ENCODE results near the gene SKAP1.
"Not testable (repeated sequence)": the region's sequence is repeated elsewhere in the genome, so short reads cannot be mapped to it uniquely, and the experiment has no call there.

SKAP1 gene

GRCh38 chr17:48368352-48368908 is 61.6 kb downstream of the SKAP1 start:
- no peak for DNase-seq

- no peak for DNase-seq
Measured at GRCh38 chr17:48363161-48363560, 66.9 kb downstream of the SKAP1 start.

- not testable (repeated sequence) for DNase-seq
Measured at GRCh38 chr17:48360861-48361633, 69.0 kb downstream of the SKAP1 start.

- no peak for DNase-seq
Measured at GRCh38 chr17:48357779-48358602, 72.0 kb downstream of the SKAP1 start.

GRCh38 chr17:48356866-48357265 is 73.1 kb downstream of the SKAP1 start:
- DNase-seq: no peak

GRCh38 chr17:48352630-48353029 is 77.4 kb downstream of the SKAP1 start:
- no peak for DNase-seq

GRCh38 chr17:48351911-48352332 is 78.1 kb downstream of the SKAP1 start:
- peak in 1 of 2 donors; percentile 53 for DNase-seq

GRCh38 chr17:48348352-48348751 is 81.7 kb downstream of the SKAP1 start:
- DNase-seq: no peak

- no peak for DNase-seq
Measured at GRCh38 chr17:48347177-48347576, 82.8 kb downstream of the SKAP1 start.

GRCh38 chr17:48344251-48344650 is 85.8 kb downstream of the SKAP1 start:
- no peak for DNase-seq

GRCh38 chr17:48340916-48341315 is 89.1 kb downstream of the SKAP1 start:
- no peak for DNase-seq

- DNase-seq: no peak
Measured at GRCh38 chr17:48338720-48339119, 91.3 kb downstream of the SKAP1 start.

GRCh38 chr17:48337903-48338302 is 92.1 kb downstream of the SKAP1 start:
- DNase-seq: not testable (repeated sequence)

GRCh38 chr17:48336986-48337385 is 93.0 kb downstream of the SKAP1 start:
- no peak for DNase-seq

GRCh38 chr17:48335858-48336500 is 94.0 kb downstream of the SKAP1 start:
- peak in 1 of 2 donors; percentile 77 for DNase-seq

GRCh38 chr17:48335146-48335784 is 94.7 kb downstream of the SKAP1 start:
- no peak for DNase-seq

GRCh38 chr17:48333034-48333530 is 96.9 kb downstream of the SKAP1 start:
- no peak for DNase-seq

GRCh38 chr17:48330887-48331286 is 99.1 kb downstream of the SKAP1 start:
- no peak for DNase-seq

- DNase-seq: no peak
Measured at GRCh38 chr17:48330421-48330820, 99.6 kb downstream of the SKAP1 start.

- no peak for DNase-seq
Measured at GRCh38 chr17:48328457-48328856, 101.6 kb downstream of the SKAP1 start.

- no peak for DNase-seq
Measured at GRCh38 chr17:48326310-48326709, 103.7 kb downstream of the SKAP1 start.

- no peak for DNase-seq
Measured at GRCh38 chr17:48322060-48322459, 108.0 kb downstream of the SKAP1 start.

Measured in CD4-positive, alpha-beta T cell treated with Interleukin-1 beta for 1 hour (primary cell).